ENCODE measurements around the gene MAFG. TPM values are rescaled to one million over a fixed set of nuclear protein-coding genes. Genes with fewer than 3 reads are reported as not detected.

Gene MAFG
- total and polyA plus RNA-seq, 2 donors (not counting 1 experiment from before 2014, with no cell fraction given), result 11.3 to 20.6 TPM

GRCh38 chr17:81952792-81953228, 25.3 kb upstream of the MAFG start:
- Histone ChIP-seq H3K79me2 (ENCODE audit: control insufficient read depth, insufficient read depth, low read length) (no peaks in the 10 kb centered on the region), H3K4me2 (ENCODE audit: extremely low read depth, insufficient read depth, low read length) (no peak overlapping the region), H3K4me1 (ENCODE audit: control insufficient read depth, extremely low read depth, insufficient read depth, low read length) (no peaks in the 10 kb centered on the region), H3K36me3 (ENCODE audit: control insufficient read depth, insufficient read depth, low read length) (no peaks in the 10 kb centered on the region), H3K9ac (ENCODE audit: insufficient read depth, low read length) (no peak overlapping the region), H4K20me1 (ENCODE audit: control insufficient read depth, extremely low read depth, insufficient read depth, low read length) (no peaks in the 10 kb centered on the region), H3K4me3 (replicated peaks in 1 of 4; ENCODE audit: control extremely low read depth in 1 of 4, insufficient read depth in 1 of 4, low read depth in 3 of 4, low read length in 4 of 4) (no peak overlapping the region), H3K27ac (ENCODE audit: insufficient read depth, low read length) (no peak overlapping the region), H2AFZ (ENCODE audit: low read length) (no peak overlapping the region), H3K9me3 (ENCODE audit: control insufficient read depth, insufficient read depth, low read depth, low read length) (no peaks in the 10 kb centered on the region), H3K27me3 (ENCODE audit: control insufficient read depth, insufficient read depth, low read length) (peaks cover 2% of the 10 kb centered on the region)
- no peak for TF ChIP-seq CTCF (conservative IDR thresholded peaks at IDR 0.05 in 1 of 2, IDR thresholded peaks at IDR 0.05 in 1 of 2; ENCODE audit: low read depth in 1 of 2, low read length in 2 of 2)
- TF ChIP-seq EZH2 (IDR thresholded peaks at IDR 0.05; ENCODE audit: low read length, missing control alignments), result no peak
- DNase-seq (ENCODE audit: low read depth in 2 of 2), result no peak

- H3K4me1 ChIP-seq (ENCODE audit: control insufficient read depth, extremely low read depth, insufficient read depth, low read length), result no peaks in the 10 kb centered on the region
- no peak overlapping the region for H3K4me2 ChIP-seq (ENCODE audit: extremely low read depth, insufficient read depth, low read length)
- H3K9me3 ChIP-seq (ENCODE audit: control insufficient read depth, insufficient read depth, low read depth, low read length), result no peaks in the 10 kb centered on the region
- H4K20me1 ChIP-seq (ENCODE audit: control insufficient read depth, extremely low read depth, insufficient read depth, low read length), result no peaks in the 10 kb centered on the region
- no peak overlapping the region for H2AFZ ChIP-seq (ENCODE audit: low read length)
- no peak overlapping the region for H3K27ac ChIP-seq (ENCODE audit: insufficient read depth, low read length)
- no peak overlapping the region for H3K9ac ChIP-seq (ENCODE audit: insufficient read depth, low read length)
- peaks cover 2% of the 10 kb centered on the region for H3K27me3 ChIP-seq (ENCODE audit: control insufficient read depth, insufficient read depth, low read length)
- no peaks in the 10 kb centered on the region for H3K79me2 ChIP-seq (ENCODE audit: control insufficient read depth, insufficient read depth, low read length)
- no peak overlapping the region for H3K4me3 ChIP-seq (replicated peaks in 1 of 4; ENCODE audit: control extremely low read depth in 1 of 4, insufficient read depth in 1 of 4, low read depth in 3 of 4, low read length in 4 of 4)
- no peak for DNase-seq (ENCODE audit: low read depth in 2 of 2)
- TF ChIP-seq CTCF (conservative IDR thresholded peaks at IDR 0.05 in 1 of 2, IDR thresholded peaks at IDR 0.05 in 1 of 2; ENCODE audit: low read depth in 1 of 2, low read length in 2 of 2) (no peak), EZH2 (IDR thresholded peaks at IDR 0.05; ENCODE audit: low read length, missing control alignments) (no peak)
- H3K36me3 ChIP-seq (ENCODE audit: control insufficient read depth, insufficient read depth, low read length), result no peaks in the 10 kb centered on the region
These were observed 24.5 kb upstream of the MAFG start for GRCh38 chr17:81951785-81952684.

GRCh38 chr17:81950501-81950900, 23.0 kb upstream of the MAFG start:
- H3K27ac ChIP-seq (ENCODE audit: insufficient read depth, low read length), result no peak overlapping the region
- no peaks in the 10 kb centered on the region for H3K36me3 ChIP-seq (ENCODE audit: control insufficient read depth, insufficient read depth, low read length)
- DNase-seq (ENCODE audit: low read depth in 2 of 2), result no peak
- no peak overlapping the region for H3K4me2 ChIP-seq (ENCODE audit: extremely low read depth, insufficient read depth, low read length)
- no peaks in the 10 kb centered on the region for H4K20me1 ChIP-seq (ENCODE audit: control insufficient read depth, extremely low read depth, insufficient read depth, low read length)
- TF ChIP-seq EZH2 (IDR thresholded peaks at IDR 0.05; ENCODE audit: low read length, missing control alignments) (no peak), CTCF (conservative IDR thresholded peaks at IDR 0.05 in 1 of 2, IDR thresholded peaks at IDR 0.05 in 1 of 2; ENCODE audit: low read depth in 1 of 2, low read length in 2 of 2) (no peak)
- H3K4me1 ChIP-seq (ENCODE audit: control insufficient read depth, extremely low read depth, insufficient read depth, low read length), result no peaks in the 10 kb centered on the region
- H3K9me3 ChIP-seq (ENCODE audit: control insufficient read depth, insufficient read depth, low read depth, low read length), result no peaks in the 10 kb centered on the region
- H3K9ac ChIP-seq (ENCODE audit: insufficient read depth, low read length), result no peak overlapping the region
- H3K27me3 ChIP-seq (ENCODE audit: control insufficient read depth, insufficient read depth, low read length), result peaks cover 2% of the 10 kb centered on the region
- no peaks in the 10 kb centered on the region for H3K79me2 ChIP-seq (ENCODE audit: control insufficient read depth, insufficient read depth, low read length)
- H2AFZ ChIP-seq (ENCODE audit: low read length), result no peak overlapping the region
- H3K4me3 ChIP-seq (replicated peaks in 1 of 4; ENCODE audit: control extremely low read depth in 1 of 4, insufficient read depth in 1 of 4, low read depth in 3 of 4, low read length in 4 of 4), result no peak overlapping the region

Data from fibroblast of lung (primary cell).